GM18517 (cell line): ENCODE results near the gene GALNT18.

ENCODE experiments used
- ATAC-seq: cut with Tn5 transposase; IDR thresholded peaks from one replicate; pipeline ENCODE4 v1.9.1; 2021; ENCODE audit warnings: mild to moderate bottlenecking, moderate library complexity; ENCODE audit not compliant: unreplicated experiment

GALNT18 gene

DNA sequence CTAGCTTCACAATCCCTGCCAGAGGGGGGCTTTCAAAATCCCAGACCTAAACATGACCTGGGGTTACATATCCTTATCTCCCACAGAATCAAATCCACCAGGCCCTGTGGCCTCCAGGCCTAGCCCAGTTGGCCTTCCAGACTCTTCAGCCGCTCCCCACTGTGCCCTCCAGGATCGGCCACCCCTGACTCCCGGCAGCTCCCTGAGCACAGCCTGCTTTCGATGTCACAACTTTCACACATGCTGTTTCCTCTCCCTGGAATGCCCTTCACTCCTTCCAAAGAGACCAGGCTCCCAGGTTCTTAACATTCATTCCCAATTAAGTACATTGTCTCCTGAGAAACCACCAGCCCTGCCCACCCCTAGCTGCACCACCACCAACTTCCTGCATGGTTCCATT lies 331.5 kb downstream of the GALNT18 start:
- ATAC-seq, result no peak

DNA sequence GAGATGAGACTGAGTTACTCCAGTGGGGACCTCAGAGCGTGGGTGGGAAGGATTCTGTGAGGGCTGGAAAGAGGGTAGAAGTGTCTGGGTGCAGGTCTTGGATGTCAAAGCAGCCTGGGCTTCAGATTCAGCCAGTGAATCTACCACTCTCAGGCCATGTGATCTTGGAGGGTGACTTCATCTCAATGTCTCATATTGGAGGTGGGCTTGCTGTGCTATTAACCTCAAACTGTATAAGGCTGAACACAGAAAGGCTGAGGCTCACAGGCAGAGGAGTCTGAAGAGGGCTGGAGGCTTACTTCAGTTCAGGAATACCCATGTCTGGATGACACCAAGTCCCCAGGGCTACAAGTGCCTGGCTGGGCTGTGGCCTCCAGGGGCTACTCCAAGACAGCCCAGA lies 332.1 kb downstream of the GALNT18 start:
- no peak for ATAC-seq

DNA sequence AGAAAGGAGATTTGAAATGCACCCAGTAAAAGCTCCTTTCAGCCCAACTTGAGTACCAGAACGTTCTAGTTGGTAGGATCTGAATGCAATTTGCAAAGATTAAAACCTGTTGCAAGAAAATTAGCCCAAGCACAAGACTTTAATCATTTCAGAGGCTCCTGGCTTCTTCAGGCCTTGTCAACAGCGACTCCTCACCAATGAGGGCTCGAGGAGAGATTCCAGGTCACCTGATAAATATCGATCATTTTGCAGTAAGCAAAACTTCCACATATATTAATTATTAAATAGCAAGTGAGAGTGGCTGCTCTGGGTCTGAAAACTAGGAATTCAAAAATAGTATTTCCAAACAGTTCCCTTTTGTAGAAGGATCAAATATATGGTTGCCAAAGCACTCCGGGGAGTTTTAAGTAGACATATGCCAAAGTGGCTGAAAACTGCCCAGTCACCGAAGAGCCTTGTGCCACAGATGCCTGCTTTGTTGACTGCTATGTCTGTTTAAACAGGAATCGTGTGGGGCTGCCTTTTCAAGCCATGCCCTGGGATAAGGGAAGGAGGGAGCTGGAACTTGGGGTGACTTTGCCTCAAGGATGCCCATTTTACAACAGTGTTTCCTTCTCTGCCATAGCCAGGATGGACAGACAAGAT lies 332.7 kb downstream of the GALNT18 start:
- ATAC-seq, result no peak

DNA sequence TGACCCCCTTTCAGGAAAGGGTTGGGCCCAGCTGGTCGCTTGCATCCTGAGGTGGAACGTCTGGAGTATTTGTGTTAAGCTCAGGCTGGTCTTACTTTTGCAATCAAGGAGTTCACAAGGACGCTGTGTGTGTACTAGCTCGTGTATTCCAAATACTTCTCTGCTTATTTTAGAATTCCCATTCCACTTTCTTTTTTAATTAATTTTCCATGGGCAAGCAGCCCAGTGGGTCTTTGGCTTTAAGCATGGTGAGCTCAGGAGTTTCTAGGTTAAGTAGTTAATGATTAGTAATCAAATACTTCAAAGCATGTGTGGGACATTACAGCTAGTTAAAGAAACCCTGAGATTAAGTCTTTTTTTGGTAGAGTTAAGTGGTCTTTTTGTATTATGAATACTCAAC lies 337.3 kb downstream of the GALNT18 start:
- ATAC-seq, result no peak

DNA sequence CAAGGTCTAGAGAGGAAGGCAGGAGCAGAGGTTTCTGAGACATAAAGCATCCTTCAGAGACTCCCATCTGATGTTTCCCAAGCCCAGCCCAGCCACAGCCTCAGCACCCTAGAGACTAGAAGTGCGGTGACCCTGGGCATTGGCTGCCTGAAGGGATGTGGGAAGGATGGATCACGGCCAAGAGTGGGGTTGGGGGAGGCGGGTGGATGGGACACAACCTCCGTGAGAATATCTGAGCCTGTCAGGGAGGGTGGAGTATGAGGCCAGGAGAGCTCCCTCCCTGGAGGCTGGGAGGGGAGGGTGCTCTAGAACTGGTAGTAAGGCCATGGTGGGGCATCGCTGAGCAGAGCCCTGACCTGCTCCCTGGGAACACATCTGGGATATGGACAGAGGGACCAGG lies 340.2 kb downstream of the GALNT18 start:
- no peak for ATAC-seq

DNA sequence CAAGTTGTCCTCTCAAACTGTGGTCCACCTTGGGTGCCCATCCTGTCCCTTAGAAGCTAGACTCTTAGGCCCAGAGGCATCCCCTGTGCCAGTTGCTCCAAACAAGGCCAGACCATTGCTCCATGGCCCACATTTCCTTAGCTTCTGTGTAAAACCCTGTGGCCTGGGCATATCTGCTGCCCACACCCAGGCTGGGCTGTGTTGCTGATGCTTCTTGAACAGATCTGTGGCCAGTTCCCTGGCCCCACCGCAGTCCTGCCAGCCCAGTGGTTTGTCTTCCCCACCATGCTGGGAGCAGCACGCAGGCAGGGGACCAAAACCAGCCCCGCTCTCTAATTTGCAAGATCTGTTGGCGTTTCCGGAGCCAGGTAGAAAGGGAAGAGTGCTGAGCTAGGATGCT lies 341.0 kb downstream of the GALNT18 start:
- no peak for ATAC-seq

DNA sequence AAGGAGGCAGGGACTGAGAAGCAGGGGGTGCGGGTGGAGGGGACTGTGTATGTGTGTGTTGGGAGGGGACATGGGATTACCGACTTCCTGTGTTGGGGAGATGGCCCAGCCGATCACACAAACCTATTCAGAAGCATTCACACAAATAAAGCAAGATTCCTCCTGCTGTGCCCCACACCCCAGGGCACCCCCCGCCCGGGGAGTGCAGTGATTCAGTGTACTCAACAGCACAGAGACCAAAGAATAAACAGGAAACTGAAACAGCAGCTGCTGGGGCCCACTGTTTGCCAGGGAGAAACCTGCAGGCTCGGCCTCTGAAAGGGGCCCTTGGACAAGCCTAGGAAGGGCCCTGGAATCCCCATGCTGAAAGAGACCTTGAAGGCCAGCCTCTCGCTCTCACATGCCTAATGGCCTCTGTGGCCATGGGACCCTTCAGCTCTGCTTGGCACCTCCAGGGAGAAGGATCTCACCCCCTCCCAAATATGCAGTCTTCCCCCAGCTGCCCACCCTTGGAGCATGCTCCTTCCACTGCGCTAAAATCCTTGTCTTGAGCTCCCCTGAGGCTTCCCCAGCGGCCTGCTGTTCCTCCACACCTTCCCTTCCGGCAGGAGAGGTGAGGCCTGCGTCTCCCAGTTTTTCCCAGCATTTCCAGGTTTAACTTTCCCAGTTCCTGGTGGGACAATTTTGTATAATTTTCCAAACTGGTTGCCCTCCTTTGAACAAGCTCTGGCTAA lies 341.7 kb downstream of the GALNT18 start:
- ATAC-seq, result no peak

DNA sequence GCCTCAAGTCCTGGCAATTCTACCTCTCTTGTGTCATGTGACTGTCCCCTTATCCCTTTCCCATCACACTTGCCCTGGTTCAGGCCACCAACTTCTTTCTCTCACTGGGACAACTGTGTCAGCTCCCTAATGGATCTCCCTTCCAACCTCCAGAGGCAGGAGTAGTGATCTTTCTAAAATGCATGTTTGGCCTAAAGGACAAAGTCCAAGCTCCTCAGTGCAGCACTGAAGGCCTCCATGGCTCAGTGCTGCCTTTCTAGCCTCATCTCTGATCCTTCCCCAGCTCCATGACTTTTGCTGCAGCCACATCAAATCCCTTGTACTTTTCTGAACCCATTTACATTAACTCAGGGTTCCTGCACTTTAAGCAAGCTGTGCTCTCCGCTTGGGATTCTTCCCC lies 349.6 kb downstream of the GALNT18 start:
- ATAC-seq, result no peak

DNA sequence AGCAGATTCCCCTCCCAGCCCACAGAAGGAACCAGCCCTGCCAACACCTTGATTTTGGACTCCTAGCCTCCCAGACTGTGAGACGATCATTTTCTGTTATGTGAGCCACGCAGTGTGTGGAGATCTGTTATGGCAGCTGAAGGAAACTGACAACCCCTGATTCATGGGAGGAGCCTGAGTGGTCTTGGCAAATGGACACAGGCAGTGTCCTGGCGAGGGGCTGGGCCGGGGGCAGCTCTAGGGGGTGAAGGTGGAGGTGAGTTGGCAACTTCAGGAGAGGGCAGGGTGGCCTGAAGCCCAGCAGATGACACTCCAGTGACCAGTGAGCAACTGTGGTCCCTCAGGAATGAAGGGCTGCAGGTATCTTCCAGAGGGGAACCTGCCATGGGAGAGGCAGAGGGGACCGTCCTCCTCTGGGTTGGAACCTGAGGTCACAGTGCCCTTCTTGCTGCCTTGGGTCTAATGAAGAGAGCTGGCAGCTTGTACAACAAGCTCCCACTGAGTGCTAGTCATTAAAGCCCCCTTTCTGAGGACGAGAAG lies 351.5 kb downstream of the GALNT18 start:
- no peak for ATAC-seq

DNA sequence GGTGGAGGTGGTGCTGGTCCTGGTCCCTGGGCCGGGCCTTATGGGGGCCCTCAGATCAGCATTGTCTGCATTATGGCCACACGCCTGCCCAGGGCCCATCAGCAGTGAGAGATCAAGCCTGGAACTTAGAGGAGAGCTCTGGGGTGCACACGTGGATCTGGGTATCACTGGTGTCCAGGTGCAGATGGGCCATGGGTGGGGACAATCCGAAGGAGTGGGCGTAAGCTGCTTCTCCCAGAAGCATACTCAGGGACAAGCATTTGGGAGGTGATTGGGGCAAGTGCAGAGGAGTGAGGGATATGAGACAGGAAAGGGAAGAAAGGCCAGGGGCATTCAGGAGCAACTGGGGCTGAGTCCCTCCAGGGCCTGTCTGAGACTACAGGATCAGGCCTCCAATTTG lies 353.1 kb downstream of the GALNT18 start:
- ATAC-seq, result no peak

DNA sequence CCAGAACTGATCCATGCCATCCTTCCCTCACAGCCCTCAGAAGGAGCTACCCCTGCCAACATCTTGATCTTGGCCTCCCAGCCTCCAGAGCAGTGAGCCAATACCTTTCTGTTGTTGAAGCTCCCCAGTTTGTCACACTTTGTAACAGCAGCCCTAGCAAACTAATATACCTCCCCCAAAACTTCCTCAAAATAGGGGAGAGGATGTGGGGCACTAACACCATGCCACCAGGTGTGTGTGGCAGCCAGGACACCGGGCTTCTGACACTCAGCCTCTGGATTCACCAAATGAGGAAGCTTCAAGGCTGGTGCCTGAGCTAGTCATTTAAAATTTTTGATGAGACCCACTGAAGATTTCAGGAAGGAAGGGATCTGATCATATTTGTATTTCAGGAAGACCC lies 353.7 kb downstream of the GALNT18 start:
- ATAC-seq, result no peak

DNA sequence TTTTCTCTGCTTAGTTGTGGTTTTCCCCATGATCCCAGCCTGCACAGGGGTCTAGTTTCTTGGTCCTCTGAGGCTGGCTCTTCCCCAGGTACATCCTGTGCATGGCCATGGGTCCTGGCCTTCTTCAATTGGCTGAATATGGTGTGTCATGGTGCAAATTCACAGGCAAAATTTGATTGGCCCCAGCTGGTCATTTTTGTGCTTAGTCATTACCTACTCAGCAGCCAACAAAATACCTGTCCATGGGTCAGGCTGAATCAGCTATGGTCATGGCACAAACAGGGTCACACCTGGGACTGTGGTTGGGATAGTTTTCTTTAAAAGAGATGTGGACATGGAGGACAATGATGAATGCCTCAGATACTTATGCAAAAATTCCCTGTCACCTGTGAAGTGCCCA lies 354.5 kb downstream of the GALNT18 start:
- no peak for ATAC-seq

DNA sequence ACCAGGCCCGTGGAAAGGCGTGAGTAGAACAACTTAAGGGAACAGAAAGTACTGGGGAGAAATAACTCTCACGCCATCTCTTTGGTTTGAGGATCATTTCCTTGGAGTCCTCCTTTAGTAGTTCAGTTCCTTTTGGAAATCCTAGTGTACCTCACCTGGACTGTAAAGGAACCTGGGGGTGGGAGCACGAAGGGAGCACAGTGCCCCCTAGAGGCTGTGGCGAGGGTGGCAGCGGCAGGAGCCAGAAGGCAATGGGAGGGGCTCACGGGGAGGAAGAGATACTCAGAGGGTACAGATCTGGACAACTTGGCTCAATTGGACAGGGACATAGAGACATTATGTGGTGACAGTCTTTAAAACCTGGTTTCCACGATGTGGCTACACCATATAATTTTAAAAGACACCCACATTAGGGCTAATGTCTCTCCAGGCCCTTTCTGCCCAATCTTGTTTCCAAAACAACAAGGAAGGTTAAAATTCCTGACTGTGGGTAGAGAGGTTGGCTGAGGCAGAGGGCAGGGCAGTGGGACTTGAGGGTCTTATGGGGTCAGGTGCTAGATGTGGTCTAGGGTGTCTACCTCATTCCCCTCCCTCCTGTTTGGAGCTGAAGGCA lies 355.7 kb downstream of the GALNT18 start:
- no peak for ATAC-seq

DNA sequence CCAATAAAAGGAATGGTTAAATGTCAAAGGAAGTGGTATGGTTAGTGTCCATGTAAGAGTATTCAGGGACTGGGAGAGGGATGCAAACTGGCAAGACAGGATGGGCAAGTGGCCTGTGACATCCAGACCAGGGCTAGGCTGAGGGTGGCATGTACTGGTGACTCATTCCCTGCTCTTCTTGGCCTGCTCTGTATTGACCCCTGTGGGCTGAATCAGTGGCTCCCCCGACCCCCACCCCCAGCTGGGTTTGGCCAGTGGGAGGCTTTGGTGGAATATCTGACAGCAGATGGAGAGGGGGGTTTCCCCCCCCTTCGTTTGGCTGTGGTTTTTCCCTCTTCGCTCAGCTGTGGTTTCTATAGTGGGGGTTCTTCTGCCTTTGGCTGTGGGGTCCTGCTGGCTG lies 356.5 kb downstream of the GALNT18 start:
- no peak for ATAC-seq

DNA sequence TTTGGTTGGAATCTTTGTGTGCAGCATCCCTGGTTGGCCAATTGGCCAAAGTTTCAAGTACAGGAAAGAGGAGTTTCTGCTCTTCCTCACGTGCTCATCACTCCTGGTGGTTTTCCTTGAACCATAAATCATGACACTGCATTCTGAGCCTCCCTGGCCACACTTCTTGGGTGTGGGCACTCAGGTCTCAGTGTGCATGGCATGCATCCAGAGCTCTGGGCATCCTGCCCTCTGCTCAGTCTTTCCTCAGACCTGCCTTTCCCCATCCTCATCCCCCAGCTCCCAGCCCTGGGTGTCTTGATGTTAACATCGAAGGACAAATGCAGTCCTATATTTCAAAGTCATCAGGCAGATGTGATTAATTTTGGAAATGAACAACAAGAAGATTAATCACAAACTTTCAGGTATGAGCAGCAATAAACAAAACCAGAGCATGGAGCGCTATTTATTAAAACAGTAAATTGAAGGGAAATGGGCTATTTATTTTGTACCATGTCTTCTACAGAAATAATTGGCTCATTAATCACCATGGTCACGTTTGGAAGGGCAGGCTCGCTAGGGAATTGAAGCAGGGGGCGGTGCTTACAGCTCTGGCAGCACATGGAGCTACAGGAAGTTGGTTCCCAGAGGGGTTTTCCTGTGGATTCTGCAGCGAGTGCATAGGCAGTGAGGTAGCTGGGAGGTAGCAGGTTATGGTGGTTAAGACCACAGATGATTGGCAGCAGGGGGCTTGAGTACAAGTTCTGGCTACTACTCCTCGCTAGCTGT lies 358.4 kb downstream of the GALNT18 start:
- ATAC-seq, result no peak

DNA sequence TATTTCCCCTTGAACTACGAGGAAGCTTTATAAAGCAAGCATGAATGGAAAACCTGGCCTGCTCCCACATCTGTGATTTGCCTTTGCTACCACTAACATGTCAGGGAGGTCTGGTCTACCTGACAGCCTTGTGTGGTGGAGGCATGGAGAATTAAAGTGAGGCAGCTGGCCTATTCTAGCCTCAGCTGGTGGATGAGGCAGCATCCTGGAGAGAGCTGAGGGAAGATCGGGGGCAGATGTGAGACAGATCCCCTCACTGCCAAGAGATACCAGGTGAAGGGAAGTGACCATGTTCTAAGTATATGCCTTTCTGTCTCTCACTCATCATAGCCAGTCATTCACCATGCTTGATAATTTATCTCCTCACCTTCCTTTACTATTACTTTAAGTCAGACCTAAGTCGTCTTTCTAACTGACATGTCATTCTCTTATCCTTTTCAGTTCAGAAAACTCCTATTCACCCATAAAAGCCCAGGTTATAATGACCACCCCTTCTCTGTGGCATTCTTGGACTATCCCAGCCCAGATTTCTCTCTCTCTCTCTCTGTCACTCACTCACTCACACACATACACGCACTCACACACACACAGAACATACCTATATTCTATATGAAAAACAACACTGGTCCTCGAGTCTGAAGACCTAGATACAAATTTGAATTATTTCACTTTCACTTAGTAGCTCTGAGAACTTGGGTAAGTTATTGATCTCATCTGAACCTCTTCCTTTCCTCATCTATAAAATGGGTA lies 359.5 kb downstream of the GALNT18 start:
- no peak for ATAC-seq

DNA sequence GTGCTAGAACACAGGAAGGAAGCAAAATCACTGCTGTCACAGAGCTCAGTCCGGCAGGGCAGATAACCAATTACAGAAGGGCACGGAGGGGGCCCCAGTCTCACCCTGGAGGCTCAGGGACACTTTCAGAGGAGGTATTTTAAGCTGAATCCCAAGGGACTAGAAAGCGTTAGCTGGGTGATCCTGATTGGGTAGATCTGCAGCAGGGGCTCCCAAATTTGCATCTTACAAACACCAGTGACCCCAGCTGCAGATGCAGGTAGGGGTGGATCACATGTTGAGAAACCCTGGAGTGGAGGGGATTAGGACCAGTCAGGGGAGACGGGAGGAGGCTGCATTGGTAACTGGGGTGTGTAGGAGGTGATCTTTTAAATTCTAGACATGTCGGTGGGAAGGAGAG lies 360.2 kb downstream of the GALNT18 start:
- ATAC-seq, result peak; percentile 58

DNA sequence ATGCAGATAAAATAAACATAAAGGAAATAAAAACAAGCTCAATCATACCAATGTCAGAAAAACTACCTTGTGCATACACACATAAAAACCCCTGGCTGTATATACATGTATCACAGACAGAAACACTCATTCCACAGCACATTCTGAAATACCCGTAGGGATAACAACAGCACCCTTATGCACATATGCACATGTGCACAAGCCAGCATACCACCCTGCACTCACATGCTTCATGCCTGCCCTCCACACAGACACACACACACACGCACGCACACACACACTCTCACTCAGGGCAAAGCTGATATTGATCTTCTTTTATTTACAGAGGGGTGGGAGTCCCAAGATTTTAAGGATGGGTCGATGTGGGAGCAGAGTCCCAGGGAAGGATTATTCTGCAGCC lies 360.9 kb downstream of the GALNT18 start:
- ATAC-seq, result no peak

DNA sequence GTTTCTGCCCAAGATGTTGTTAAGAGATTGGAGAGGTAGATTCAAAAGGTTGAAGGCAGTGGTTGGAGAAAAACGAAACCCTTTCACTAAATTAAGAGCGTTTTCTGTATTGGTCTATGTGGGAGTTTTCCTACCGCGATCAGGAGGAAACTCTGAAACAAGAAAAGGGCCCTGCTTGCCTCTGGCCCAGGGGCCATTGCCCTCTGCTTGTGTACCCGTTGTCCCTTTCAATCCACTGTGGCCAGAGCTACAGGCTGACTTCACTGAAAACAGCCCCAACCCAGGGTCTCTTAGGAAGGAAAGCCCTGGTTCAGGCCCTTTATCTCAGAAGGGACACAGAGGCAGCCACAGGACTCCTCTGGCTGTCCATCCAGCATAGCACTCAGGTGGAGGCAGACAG lies 367.8 kb downstream of the GALNT18 start:
- no peak for ATAC-seq

DNA sequence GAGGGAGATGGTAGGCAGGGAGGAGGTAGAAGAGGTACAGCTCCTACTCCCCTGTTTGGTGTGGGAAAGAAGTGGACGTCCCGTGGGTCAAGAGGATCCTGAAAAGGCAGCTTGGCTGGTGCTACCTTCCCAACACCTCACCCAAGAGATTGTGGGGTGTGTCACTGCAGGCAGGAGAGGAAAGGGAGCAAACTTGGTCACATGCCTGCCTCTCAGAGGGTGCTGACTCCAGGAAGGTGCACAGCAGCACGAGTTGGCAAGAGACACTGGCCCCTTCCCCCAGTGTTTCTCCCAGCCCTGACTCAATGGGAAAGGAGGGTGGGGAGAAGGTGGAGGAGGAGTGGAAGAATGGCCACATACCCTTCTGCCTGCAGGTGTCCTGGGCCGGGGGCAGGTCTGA lies 368.3 kb downstream of the GALNT18 start:
- no peak for ATAC-seq

DNA sequence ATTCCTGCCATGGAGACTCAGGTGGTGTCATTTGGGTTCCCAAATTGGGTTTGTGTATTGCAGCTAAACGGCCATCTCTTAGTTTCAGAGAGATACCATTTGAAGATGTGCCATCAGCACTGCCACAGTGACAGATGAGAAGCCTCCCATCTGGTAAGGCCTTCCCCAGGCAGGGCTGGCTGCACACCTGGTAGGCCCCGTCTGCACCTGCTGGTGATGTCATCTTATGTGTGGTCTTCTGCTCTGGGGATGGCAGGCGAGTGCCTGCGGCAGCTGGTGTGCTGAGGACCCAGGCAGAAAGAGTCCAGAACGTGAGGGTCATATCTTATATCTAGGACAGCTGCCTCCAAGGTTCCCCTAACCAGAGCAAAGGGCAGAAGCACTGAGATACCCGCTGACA lies 369.4 kb downstream of the GALNT18 start:
- ATAC-seq, result no peak
